Fibroblast of lung (primary cell): ENCODE measurements around the gene TTC38. TPM values are rescaled to one million over a fixed set of nuclear protein-coding genes. Genes with fewer than 3 reads are reported as not detected.

Experiments used
- DNase-seq, 2 donors: peaks; one replicate each; pipeline versions ENCODE4 v3.0.0 to v3.0.0-alpha.2; 2010; ENCODE audit warnings: low read depth in 2 of 2
- H2AFZ ChIP-seq: 2 replicates; pipeline ENCODE4 v1.5.1; 2012; ENCODE audit warnings: low read length, control low read depth, inconsistent platforms
- H3K27ac ChIP-seq: 2 replicates; pipeline ENCODE4 v1.5.1; 2011; ENCODE audit warnings: low read length, control low read depth; ENCODE audit not compliant: insufficient read depth
- H3K27me3 ChIP-seq: 2 replicates; pipeline ENCODE4 v1.5.1; 2011; ENCODE audit warnings: mild to moderate bottlenecking, low read length; ENCODE audit not compliant: control insufficient read depth, insufficient read depth
- H3K36me3 ChIP-seq: 2 replicates; pipeline ENCODE4 v1.5.1; 2011; ENCODE audit warnings: low read length; ENCODE audit not compliant: control insufficient read depth, insufficient read depth
- H3K4me1 ChIP-seq: 2 replicates; pipeline ENCODE4 v1.5.1; 2011; ENCODE audit warnings: low read length; ENCODE audit not compliant: control insufficient read depth, insufficient read depth; ENCODE audit errors: extremely low read depth
- H3K4me2 ChIP-seq: 2 replicates; pipeline ENCODE4 v1.5.1; 2011; ENCODE audit warnings: low read length, control low read depth; ENCODE audit not compliant: insufficient read depth; ENCODE audit errors: extremely low read depth
- H3K4me3 ChIP-seq, 4 experiments: fragments of 200-600 bp in 1 of 4; sonication (generic) in 1 of 4; replicated peaks in 1 of 4; 2 replicates each; pipeline ENCODE4 v1.5.1; 2011 to 2016; ENCODE audit warnings: low read length in 4 of 4, low read depth in 3 of 4, mild to moderate bottlenecking in 3 of 4, control low read depth in 2 of 4, inconsistent platforms in 1 of 4, mixed read lengths in 1 of 4; ENCODE audit not compliant: insufficient read depth in 1 of 4; ENCODE audit errors: control extremely low read depth in 1 of 4
- H3K79me2 ChIP-seq: 2 replicates; pipeline ENCODE4 v1.5.1; 2012; ENCODE audit warnings: mild to moderate bottlenecking, low read length, inconsistent platforms; ENCODE audit not compliant: control insufficient read depth, insufficient read depth
- H3K9ac ChIP-seq: 2 replicates; pipeline ENCODE4 v1.5.1; 2011; ENCODE audit warnings: mild to moderate bottlenecking, low read length, control low read depth; ENCODE audit not compliant: insufficient read depth
- H3K9me3 ChIP-seq: 2 replicates; pipeline ENCODE4 v1.5.1; 2012; ENCODE audit warnings: low read depth, low read length; ENCODE audit not compliant: control insufficient read depth, insufficient read depth
- H4K20me1 ChIP-seq: 2 replicates; pipeline ENCODE4 v1.5.1; 2011; ENCODE audit warnings: low read length; ENCODE audit not compliant: control insufficient read depth, insufficient read depth; ENCODE audit errors: extremely low read depth
- CTCF ChIP-seq, 2 donors: IDR thresholded peaks in 1 of 2; conservative IDR thresholded peaks in 1 of 2; 1 replicate in 1 of 2; 2 replicates in 1 of 2; pipeline ENCODE4 v1.5.1; 2011 to 2012; ENCODE audit warnings: low read length in 2 of 2, control low read depth in 1 of 2, inconsistent platforms in 1 of 2, low read depth in 1 of 2, mild to moderate bottlenecking in 1 of 2
- EZH2 ChIP-seq: IDR thresholded peaks from 2 replicates; pipeline ENCODE4 v1.5.1; 2012; ENCODE audit warnings: low read length, control low read depth, mild to moderate bottlenecking; ENCODE audit errors: missing control alignments
- polyA plus RNA-seq, 2 donors: library from polyadenylated mRNA; depleted of rRNA in 1 of 2; stranded (reverse) in 1 of 2; unstranded in 1 of 2; fragments of >200 nt; gene quantifications; 2 replicates each; pipeline ENCODE4 v1.2.1, GENCODE V29; 2011 to 2012; ENCODE audit warnings: missing spikeins in 1 of 2
- total RNA-seq: library from RNA; depleted of rRNA; stranded (reverse); fragments of >200 nt; gene quantifications from 2 replicates; pipeline ENCODE4 v1.2.1, GENCODE V29; 2014

Gene TTC38
- total and polyA plus RNA-seq, 2 donors (not counting 1 experiment from before 2014, with no cell fraction given) = 17.6 to 27.6 TPM

- peak overlapping the region; percentile 51 for H3K27ac ChIP-seq
- H3K4me2 ChIP-seq = no peak overlapping the region
- peaks cover 2% of the 10 kb centered on the region for H3K4me1 ChIP-seq
These were observed 35.6 kb downstream of the TTC38 start for GRCh38 chr22:46303347-46303965.

GRCh38 chr22:46308283-46308988 lies 40.6 kb downstream of the TTC38 start:
- H3K9ac ChIP-seq = no peak overlapping the region

More at GRCh38 chr22:46303347-46303965, 35.6 kb downstream of the TTC38 start:
- H3K9me3 ChIP-seq = no peaks in the 10 kb centered on the region
- H3K79me2 ChIP-seq = peaks cover 77% of the 10 kb centered on the region
- H2AFZ ChIP-seq = peak overlapping the region; percentile 8
- H3K36me3 ChIP-seq = peaks cover 7% of the 10 kb centered on the region
- TF ChIP-seq CTCF (conservative IDR thresholded peaks at IDR 0.05 in 1 of 2, IDR thresholded peaks at IDR 0.05 in 1 of 2; ENCODE audit: low read depth in 1 of 2, low read length in 2 of 2) (no peak), EZH2 (no peak)
- DNase-seq = peak; percentile 24 to 49
- H4K20me1 ChIP-seq = no peaks in the 10 kb centered on the region
- H3K9ac ChIP-seq = no peak overlapping the region
- H3K27me3 ChIP-seq = no peaks in the 10 kb centered on the region
- H3K4me3 ChIP-seq = no peak overlapping the region

More at GRCh38 chr22:46308283-46308988, 40.6 kb downstream of the TTC38 start:
- Histone ChIP-seq H3K9me3 (no peaks in the 10 kb centered on the region), H3K79me2 (peaks cover 56% of the 10 kb centered on the region), H3K27me3 (no peaks in the 10 kb centered on the region), H3K36me3 (peaks cover 3% of the 10 kb centered on the region), H3K27ac (no peak overlapping the region), H4K20me1 (no peaks in the 10 kb centered on the region), H3K4me1 (peaks cover 2% of the 10 kb centered on the region), H3K4me3 (no peak overlapping the region), H2AFZ (no peak overlapping the region), H3K4me2 (no peak overlapping the region)
- no peak for TF ChIP-seq EZH2
- no peak for TF ChIP-seq CTCF (conservative IDR thresholded peaks at IDR 0.05 in 1 of 2, IDR thresholded peaks at IDR 0.05 in 1 of 2; ENCODE audit: low read depth in 1 of 2, low read length in 2 of 2)
- DNase-seq = no peak
